T-helper 2 cell treated with Interferon-gamma antibody and Interleukin-4, amounts not matched to agents 5 μg/mL and 100 μg/mL, for 36 hours (primary cell): ENCODE measurements around the gene PRKG2.

Experiments
- DNase-seq: peaks from one replicate; pipeline ENCODE4 v3.0.0; 2021; ENCODE audit warnings: low spot score
- H3K27ac Mint-ChIP-seq: one replicate; pipeline ENCODE4 v1.8.0; 2021; ENCODE audit warnings: mild to moderate bottlenecking, mixed read lengths
- H3K27me3 Mint-ChIP-seq: one replicate; pipeline ENCODE4 v1.8.0; 2021; ENCODE audit warnings: low read depth, mixed read lengths
- H3K36me3 Mint-ChIP-seq: one replicate; pipeline ENCODE4 v1.8.0; 2021; ENCODE audit warnings: low read depth, mixed read lengths
- H3K4me1 Mint-ChIP-seq: one replicate; pipeline ENCODE4 v1.8.0; 2021; ENCODE audit warnings: low read depth, mixed read lengths
- H3K4me3 Mint-ChIP-seq: one replicate; pipeline ENCODE4 v1.8.0; 2022; ENCODE audit warnings: mild to moderate bottlenecking, moderate library complexity, mixed read lengths
- H3K9me3 Mint-ChIP-seq: one replicate; pipeline ENCODE4 v1.8.0; 2021; ENCODE audit warnings: mixed read lengths

Gene PRKG2

DNA sequence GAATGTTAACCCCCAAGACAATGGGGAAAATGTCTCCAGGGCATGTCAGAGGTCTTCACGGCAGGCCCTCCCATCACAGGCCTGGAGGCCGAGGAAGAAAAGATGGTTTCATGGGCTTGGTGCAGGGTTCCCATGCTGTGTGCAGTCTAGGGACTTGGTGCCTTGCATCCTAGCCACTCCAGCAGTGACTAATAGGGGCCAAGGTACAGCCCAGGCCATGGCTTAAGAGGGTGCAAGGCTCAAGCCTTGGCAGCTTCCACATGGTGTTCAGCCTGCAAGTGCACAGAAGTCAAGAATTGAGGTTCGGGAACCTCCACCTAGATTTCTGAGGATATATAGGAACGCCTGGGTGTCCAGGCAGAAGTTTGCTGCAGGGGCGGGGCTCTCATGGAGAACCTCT is 133.9 kb downstream of the PRKG2 start:
- Mint-ChIP-seq H3K27ac (no peak overlapping the region), H3K4me1 (no peaks in the 10 kb centered on the region)

GRCh38 chr4:81071013-81071412 is 144.0 kb downstream of the PRKG2 start:
- Mint-ChIP-seq H3K9me3 (no peaks in the 10 kb centered on the region), H3K4me1 (no peaks in the 10 kb centered on the region), H3K27me3 (peaks cover 9% of the 10 kb centered on the region), H3K36me3 (no peaks in the 10 kb centered on the region), H3K27ac (no peak overlapping the region), H3K4me3 (no peak overlapping the region)
- no peak for DNase-seq

More for the DNA sequence above, 133.9 kb downstream of the PRKG2 start:
- DNase-seq = no peak
- Mint-ChIP-seq H3K36me3 (no peaks in the 10 kb centered on the region), H3K4me3 (no peak overlapping the region), H3K27me3 (no peaks in the 10 kb centered on the region), H3K9me3 (no peaks in the 10 kb centered on the region)

- Mint-ChIP-seq H3K27me3 (peaks cover 5% of the 10 kb centered on the region), H3K4me1 (no peaks in the 10 kb centered on the region), H3K36me3 (no peaks in the 10 kb centered on the region), H3K9me3 (no peaks in the 10 kb centered on the region), H3K4me3 (no peak overlapping the region), H3K27ac (no peak overlapping the region)
- DNase-seq = peak; percentile 31
Measured at GRCh38 chr4:81069706-81070331, 145.2 kb downstream of the PRKG2 start.

DNA sequence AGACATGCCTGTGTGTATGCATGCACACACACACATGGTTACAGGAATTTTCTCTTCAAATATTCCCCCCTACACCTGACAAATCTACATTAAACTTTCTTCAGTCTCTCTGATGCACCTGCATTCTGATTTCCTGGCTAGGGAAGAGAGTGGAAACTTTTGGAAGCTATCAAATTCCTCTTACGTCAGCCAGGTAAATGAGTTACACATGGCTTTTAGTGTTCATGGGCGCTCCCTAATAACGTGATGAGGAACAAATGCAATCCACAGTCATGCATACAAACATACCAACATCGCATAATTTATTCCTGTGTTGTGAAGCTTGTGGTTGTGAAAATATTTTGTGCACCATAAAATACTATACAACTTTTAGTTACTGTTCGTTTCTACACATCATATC is 149.6 kb downstream of the PRKG2 start:
- peaks cover 3% of the 10 kb centered on the region for H3K27me3 Mint-ChIP-seq
- H3K4me1 Mint-ChIP-seq = no peaks in the 10 kb centered on the region
- no peak overlapping the region for H3K4me3 Mint-ChIP-seq
- no peak for DNase-seq
- H3K9me3 Mint-ChIP-seq = no peaks in the 10 kb centered on the region
- H3K36me3 Mint-ChIP-seq = no peaks in the 10 kb centered on the region
- no peak overlapping the region for H3K27ac Mint-ChIP-seq

DNA sequence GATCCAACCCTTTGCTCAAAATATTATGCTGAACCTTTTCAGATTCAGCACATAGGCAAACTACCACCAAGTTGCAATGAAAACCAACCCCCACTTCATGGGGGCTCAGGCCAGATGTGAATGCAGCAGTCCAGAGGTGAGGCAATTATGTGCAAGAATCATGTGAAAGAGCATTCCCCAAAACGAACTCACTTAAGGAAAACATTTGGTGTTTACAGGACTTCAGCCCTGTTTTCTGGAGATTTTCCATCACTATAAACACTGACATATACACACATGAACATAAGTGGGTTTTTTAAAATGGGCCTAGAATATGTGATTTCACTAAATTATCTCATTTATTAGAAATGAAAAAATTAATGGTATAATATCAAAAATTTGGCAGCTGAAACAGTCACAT is 153.0 kb downstream of the PRKG2 start:
- DNase-seq = no peak
- Mint-ChIP-seq H3K27me3 (peaks cover 3% of the 10 kb centered on the region), H3K4me1 (no peaks in the 10 kb centered on the region), H3K9me3 (no peaks in the 10 kb centered on the region), H3K4me3 (no peak overlapping the region), H3K27ac (no peak overlapping the region), H3K36me3 (no peaks in the 10 kb centered on the region)

DNA sequence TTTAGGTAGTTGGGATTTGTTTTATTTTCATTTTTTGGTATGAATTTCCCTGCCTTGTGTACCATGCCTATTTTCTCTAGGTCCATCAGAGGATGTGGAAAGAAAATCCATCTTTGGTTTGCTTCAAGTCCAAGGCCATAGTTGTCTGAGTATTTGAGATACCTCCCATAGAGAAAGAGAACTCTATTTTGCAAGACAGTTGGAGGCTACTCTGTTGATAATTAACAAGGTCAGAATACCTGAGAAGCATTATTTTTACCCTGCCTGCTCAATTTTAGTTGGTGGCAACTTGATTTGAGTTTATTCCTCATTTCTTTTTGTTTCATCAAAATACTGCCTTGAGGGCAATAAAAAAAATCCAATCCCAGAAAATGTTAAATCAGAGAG is 153.7 kb downstream of the PRKG2 start:
- no peaks in the 10 kb centered on the region for H3K4me1 Mint-ChIP-seq
- no peaks in the 10 kb centered on the region for H3K36me3 Mint-ChIP-seq
- DNase-seq = no peak
- H3K27ac Mint-ChIP-seq = no peak overlapping the region
- H3K27me3 Mint-ChIP-seq = peaks cover 3% of the 10 kb centered on the region
- H3K4me3 Mint-ChIP-seq = no peak overlapping the region
- no peaks in the 10 kb centered on the region for H3K9me3 Mint-ChIP-seq

DNA sequence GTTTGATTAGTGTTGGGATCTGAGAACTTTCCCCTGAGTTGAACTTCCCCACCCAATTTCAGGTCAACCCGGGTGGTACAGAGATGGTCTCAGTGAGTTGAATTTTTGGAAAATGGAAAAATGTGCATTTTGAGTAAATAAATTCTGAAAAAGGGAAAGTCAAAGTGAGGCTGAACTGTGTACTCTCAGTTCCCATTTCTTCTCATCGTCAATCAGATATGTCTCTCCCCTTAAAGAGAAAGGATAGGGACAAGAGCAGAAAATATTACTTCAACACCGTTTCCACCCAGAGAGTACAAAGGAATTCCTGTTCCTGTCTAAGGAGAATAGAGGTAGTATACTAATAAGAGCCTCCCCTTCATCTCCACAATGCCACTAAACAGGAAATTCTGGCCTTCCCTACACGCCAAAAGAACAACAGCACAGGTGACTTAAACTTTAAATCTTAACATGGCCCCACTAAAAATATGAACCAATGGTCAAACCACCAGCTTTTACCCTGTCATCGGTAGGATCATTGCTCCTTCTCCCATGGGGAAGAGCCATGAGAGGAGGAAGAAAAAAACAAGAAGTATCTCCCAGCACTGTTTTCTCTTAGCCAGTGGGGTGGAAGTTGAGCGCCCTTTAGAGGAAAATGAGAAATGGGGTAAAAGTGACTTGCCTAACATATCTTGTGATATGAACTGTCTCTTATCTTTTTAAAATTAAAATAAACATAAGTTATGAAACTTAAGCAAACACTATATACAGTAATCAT is 154.3 kb downstream of the PRKG2 start:
- H3K36me3 Mint-ChIP-seq = no peaks in the 10 kb centered on the region
- H3K27me3 Mint-ChIP-seq = peaks cover 3% of the 10 kb centered on the region
- no peaks in the 10 kb centered on the region for H3K4me1 Mint-ChIP-seq
- H3K9me3 Mint-ChIP-seq = no peaks in the 10 kb centered on the region
- H3K4me3 Mint-ChIP-seq = no peak overlapping the region
- no peak for DNase-seq
- no peak overlapping the region for H3K27ac Mint-ChIP-seq

DNA sequence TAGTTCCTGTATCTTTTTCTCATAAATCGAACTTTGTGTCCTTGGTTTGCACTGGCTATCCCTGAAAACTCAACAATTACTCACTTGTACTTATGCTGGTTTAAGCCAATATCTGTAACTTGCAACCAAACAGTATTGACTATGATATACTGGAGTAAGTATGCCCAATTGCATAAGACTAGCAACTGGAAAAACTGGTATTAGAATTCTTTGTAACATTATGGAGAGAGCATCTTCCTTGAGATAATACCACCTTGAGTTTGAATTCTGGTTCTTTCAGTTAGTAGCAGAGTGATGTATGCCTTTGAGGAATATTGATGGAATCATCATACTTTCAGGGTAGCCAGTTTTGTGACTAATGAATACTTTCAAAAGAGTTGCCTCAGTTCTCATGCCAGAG is 156.4 kb downstream of the PRKG2 start:
- Mint-ChIP-seq H3K27me3 (peaks cover 3% of the 10 kb centered on the region), H3K4me3 (no peak overlapping the region), H3K9me3 (no peaks in the 10 kb centered on the region), H3K27ac (no peak overlapping the region), H3K36me3 (no peaks in the 10 kb centered on the region), H3K4me1 (no peaks in the 10 kb centered on the region)
- no peak for DNase-seq

DNA sequence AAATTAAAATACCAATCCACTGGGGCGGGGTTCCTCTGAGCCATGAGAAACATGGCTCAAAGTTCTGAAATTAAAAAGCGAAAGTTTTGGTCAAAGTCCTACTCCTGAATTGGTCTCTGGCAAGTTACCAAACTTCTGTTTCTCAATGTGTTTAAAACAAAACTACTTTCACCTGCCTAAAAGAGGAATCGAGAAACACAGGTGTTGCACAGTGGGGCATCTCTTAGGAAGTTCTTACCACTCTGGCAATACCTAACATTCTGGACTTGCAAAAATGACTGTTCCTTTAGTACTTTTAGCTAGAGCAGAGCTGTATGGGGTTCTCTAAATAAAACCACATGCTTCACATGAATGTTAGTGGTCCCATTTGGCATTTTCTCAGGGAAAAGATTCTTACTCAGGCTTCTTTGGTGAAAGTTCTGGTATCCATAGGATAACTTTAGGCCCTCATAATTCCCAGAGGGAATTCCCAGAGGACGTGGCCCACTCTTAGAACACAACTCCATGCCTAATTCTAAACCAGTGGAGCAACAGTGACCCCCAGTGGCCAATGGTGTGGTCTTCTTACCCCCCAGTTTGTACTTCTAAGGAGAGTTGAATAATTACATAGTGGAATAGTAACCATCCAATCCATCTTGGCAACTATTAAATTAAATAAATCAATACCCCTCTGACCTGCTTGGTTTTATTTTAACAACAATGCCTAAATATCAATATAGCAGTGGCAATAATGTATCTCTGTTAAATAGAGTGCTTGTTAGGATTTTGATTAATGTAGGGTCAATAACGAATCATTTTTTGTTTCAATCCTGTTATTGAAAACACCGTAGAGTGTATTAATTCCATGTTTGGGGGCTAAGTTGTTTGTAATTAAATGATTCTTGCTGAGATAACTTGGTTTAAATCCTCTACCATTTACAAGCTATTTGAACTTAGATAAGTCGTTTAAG is 162.6 kb downstream of the PRKG2 start:
- no peak for DNase-seq
- Mint-ChIP-seq H3K9me3 (no peaks in the 10 kb centered on the region), H3K27me3 (peaks cover 7% of the 10 kb centered on the region), H3K27ac (no peak overlapping the region), H3K4me3 (no peak overlapping the region), H3K36me3 (no peaks in the 10 kb centered on the region), H3K4me1 (no peaks in the 10 kb centered on the region)

GRCh38 chr4:81049907-81050306 is 165.1 kb downstream of the PRKG2 start:
- Mint-ChIP-seq H3K27me3 (peaks cover 9% of the 10 kb centered on the region), H3K4me1 (no peaks in the 10 kb centered on the region), H3K36me3 (no peaks in the 10 kb centered on the region), H3K9me3 (no peaks in the 10 kb centered on the region), H3K27ac (no peak overlapping the region), H3K4me3 (no peak overlapping the region)
- DNase-seq = no peak

DNA sequence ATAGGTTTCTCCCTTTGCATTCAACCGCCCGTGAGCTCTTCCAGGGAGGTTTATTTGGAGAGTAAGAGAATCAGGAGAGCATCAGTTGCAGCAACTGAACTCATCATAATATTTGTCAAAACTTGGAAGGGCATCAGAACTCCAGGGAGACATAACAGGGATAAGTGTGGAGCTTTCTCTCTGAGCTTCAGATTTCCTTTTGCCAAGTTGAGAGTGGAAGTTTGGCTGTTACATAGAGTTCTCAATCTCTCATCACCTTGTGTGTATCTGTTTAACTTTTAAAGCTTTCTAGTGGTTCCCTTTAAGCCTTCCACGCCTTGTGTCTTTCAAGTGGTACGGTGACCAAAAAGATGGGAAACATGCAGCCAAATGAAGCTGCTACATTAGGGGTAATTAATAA is 165.7 kb downstream of the PRKG2 start:
- Mint-ChIP-seq H3K36me3 (no peaks in the 10 kb centered on the region), H3K4me3 (no peak overlapping the region), H3K9me3 (no peaks in the 10 kb centered on the region), H3K4me1 (no peaks in the 10 kb centered on the region), H3K27me3 (peaks cover 9% of the 10 kb centered on the region), H3K27ac (no peak overlapping the region)
- no peak for DNase-seq

- DNase-seq = no peak
- peaks cover 16% of the 10 kb centered on the region for H3K27me3 Mint-ChIP-seq
- no peaks in the 10 kb centered on the region for H3K36me3 Mint-ChIP-seq
- H3K4me1 Mint-ChIP-seq = no peaks in the 10 kb centered on the region
- no peaks in the 10 kb centered on the region for H3K9me3 Mint-ChIP-seq
- H3K27ac Mint-ChIP-seq = no peak overlapping the region
- no peak overlapping the region for H3K4me3 Mint-ChIP-seq
Measured at GRCh38 chr4:81042578-81043365, 172.2 kb downstream of the PRKG2 start.

- DNase-seq = no peak
- no peak overlapping the region for H3K4me3 Mint-ChIP-seq
- H3K27me3 Mint-ChIP-seq = peaks cover 15% of the 10 kb centered on the region
- H3K27ac Mint-ChIP-seq = no peak overlapping the region
- no peaks in the 10 kb centered on the region for H3K4me1 Mint-ChIP-seq
- no peaks in the 10 kb centered on the region for H3K36me3 Mint-ChIP-seq
- no peaks in the 10 kb centered on the region for H3K9me3 Mint-ChIP-seq
Measured at GRCh38 chr4:81040012-81040659, 174.9 kb downstream of the PRKG2 start.
